Measurements from ENCODE around the gene CLSTN1. TPM values are rescaled to one million over a fixed set of nuclear protein-coding genes. Genes with fewer than 3 reads are reported as not detected.

Gene CLSTN1
- total and polyA plus RNA-seq, 10 of the 15 experiments (the other 5 are each of a cell fraction or from before 2014, with no cell fraction given), result 2.7 to 64.4 (median 23.2) TPM

GRCh38 chr1:9759939-9760338 is 63.8 kb downstream of the CLSTN1 start (continued):
- no peak for TF ChIP-seq RB1 (IDR thresholded peaks at IDR 0.05; ENCODE audit: borderline replicate concordance)
- TF ChIP-seq MYB (IDR thresholded peaks at IDR 0.05; ENCODE audit: borderline replicate concordance, low read depth, low read length), result no peak
- no peak for TF ChIP-seq KDM1A (IDR thresholded peaks at IDR 0.05; ENCODE audit: borderline replicate concordance)
- TF ChIP-seq ZSCAN29 (IDR thresholded peaks at IDR 0.05), result no peak
- TF ChIP-seq TCF12 (IDR thresholded peaks at IDR 0.05; ENCODE audit: low read depth, low read length), result no peak
- TF ChIP-seq CEBPB (IDR thresholded peaks at IDR 0.05; ENCODE audit: borderline replicate concordance in 1 of 2, low read depth in 2 of 2, low read length in 2 of 2), result no peak
- TF ChIP-seq ETV6 (conservative IDR thresholded peaks at IDR 0.05 in 1 of 2, IDR thresholded peaks at IDR 0.05 in 1 of 2; ENCODE audit: borderline replicate concordance in 1 of 2, low read depth in 1 of 2), result no peak

- ChIA-PET SMC1A (ENCODE audit: uncharacterized antibody, unreplicated experiment) (no interaction called here), CTCF (interaction anchor here (1.1 to 1.6 kb wide), 2 partner anchors 116 to 183 kb away, joined by 3 to 4 read pairs; no protein-coding TSS in a partner anchor), RAD21 (ENCODE audit: unreplicated experiment) (no interaction called here), POLR2A (no interaction called here)
- in situ Hi-C loops (cut with MboI), result no loop called here
- no TSS peak for BruUV-seq (replicated peaks)
- no peak overlapping the region for H3K27ac ChIP-seq (ENCODE audit: control insufficient read depth, insufficient read depth)
- H3K4me3 ChIP-seq, result no peak overlapping the region
- no peaks in the 10 kb centered on the region; the same call in 1 of the 2 replicates for H3K79me2 ChIP-seq (ENCODE audit: control insufficient read depth, insufficient read depth, low read length)
- WGBS (ENCODE audit: insufficient coverage, insufficient replicate concordance, low lambda C conversion rate, missing lambda C conversion rate), result 95% methylated on average over 10 of the region's 10 CpGs
- DNase-seq (ENCODE audit: low read depth, low spot score), result no peak
- H3K27me3 ChIP-seq (replicated peaks in 1 of 2; ENCODE audit: control insufficient read depth in 2 of 2, insufficient read depth in 2 of 2, low read length in 1 of 2), result no peaks in the 10 kb centered on the region
- no peaks in the 10 kb centered on the region for H3K4me1 ChIP-seq (ENCODE audit: control insufficient read depth, insufficient read depth, low read length)
- no peaks in the 10 kb centered on the region for H4K20me1 ChIP-seq (ENCODE audit: control insufficient read depth, insufficient read depth)
- H3K9ac ChIP-seq (ENCODE audit: control insufficient read depth, insufficient read depth, low read length), result no peak overlapping the region
- H3K4me2 ChIP-seq (ENCODE audit: control insufficient read depth, insufficient read depth), result no peak overlapping the region
- peaks cover 2 to 4% of the 10 kb centered on the region in 2 experiments; a peak in 3 of 4 replicates for H3K36me3 ChIP-seq (ENCODE audit: control insufficient read depth in 2 of 2, insufficient read depth in 2 of 2, low read length in 1 of 2)
- H3K9me3 ChIP-seq (replicated peaks; ENCODE audit: control insufficient read depth, insufficient read depth, low read length), result no peaks in the 10 kb centered on the region
- intact Hi-C loops (cut with micrococcal nuclease; ENCODE audit: unreplicated experiment), result no loop called here
- FAIRE-seq, result no peak
- ATAC-seq, result no peak
- no peak overlapping the region for H2AFZ ChIP-seq (ENCODE audit: control insufficient read depth, low read depth, low read length)
- TF ChIP-seq RFX5 (IDR thresholded peaks at IDR 0.05; ENCODE audit: low read depth, low read length) (no peak), FOXM1 (IDR thresholded peaks at IDR 0.05; ENCODE audit: low read depth, low read length) (no peak), MEF2A (IDR thresholded peaks at IDR 0.05; ENCODE audit: insufficient read depth, low read depth, low read length) (no peak), CHD4 (IDR thresholded peaks at IDR 0.05) (no peak), POU2F2 (IDR thresholded peaks at IDR 0.05; ENCODE audit: borderline replicate concordance, low read depth, low read length) (no peak), HSF1 (IDR thresholded peaks at IDR 0.05; ENCODE audit: low read depth, low read length) (no peak), E4F1 (IDR thresholded peaks at IDR 0.05; ENCODE audit: borderline replicate concordance, partially characterized antibody) (no peak), ZBTB33 (IDR thresholded peaks at IDR 0.05) (no peak), ATF3 (IDR thresholded peaks at IDR 0.05; ENCODE audit: borderline replicate concordance, extremely low read depth, low read depth, low read length) (no peak), ZNF24 (IDR thresholded peaks at IDR 0.05) (no peak), FOXK2 (IDR thresholded peaks at IDR 0.05) (no peak)
These were observed 65.1 kb downstream of the CLSTN1 start for GRCh38 chr1:9758559-9759121.
